ENCODE results near the gene SUSD1. TPM values are rescaled to one million over a fixed set of nuclear protein-coding genes. Genes with fewer than 3 reads are reported as not detected.

Gene SUSD1
- total and polyA plus RNA-seq, 9 of the 15 experiments (the other 6 are each of a cell fraction or from before 2014, with no cell fraction given), result 10.9 to 44.4 (median 36.1) TPM

DNA sequence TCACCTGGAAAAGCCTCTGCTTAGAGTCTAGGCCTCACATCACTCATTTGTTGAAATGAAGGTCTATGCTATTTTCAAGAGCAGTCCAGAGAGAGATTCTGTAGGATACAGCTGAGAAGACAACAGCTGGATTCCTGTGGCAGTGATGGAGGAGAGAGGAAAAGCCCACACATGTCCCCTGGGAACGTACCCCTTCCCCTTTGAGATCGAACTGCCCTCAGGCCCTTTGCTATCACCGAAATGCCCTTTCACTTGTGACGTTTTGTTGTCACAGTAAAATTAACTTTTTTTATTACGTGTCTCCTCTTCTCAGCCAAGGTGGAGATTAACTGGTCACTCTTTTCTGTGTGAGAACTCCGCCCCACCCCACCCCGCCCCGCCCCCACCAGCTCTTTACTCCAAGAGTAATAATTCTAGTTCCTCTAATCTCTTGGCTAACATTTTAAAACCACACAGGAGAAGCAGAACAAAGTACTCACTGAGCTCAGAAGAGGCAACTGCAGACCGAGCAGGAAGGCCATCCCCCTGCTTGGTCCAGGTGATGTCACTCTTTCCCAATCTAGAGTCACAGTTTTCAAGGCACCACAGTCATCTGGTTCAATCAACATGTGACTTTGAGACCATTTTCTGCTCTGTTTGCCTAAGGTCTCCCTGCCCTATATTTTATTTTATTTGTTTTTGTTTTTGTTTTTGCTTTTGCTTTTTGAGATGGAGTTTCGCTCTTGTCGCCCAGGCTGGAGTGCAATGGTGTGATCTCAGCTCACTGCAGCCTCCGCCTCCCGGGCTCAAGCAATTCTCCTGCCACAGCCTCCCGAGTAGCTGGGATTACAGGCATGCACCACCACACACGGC lies 105.6 kb downstream of the SUSD1 start (continued):
- no peak for TF ChIP-seq STAT5A (IDR thresholded peaks at IDR 0.05; ENCODE audit: borderline replicate concordance, low read length)
- peak; percentile 87 for TF ChIP-seq JUN (IDR thresholded peaks at IDR 0.05; ENCODE audit: borderline replicate concordance, low read depth, low read length)
- no peak for TF ChIP-seq JUN (CRISPR knock-in tag; IDR thresholded peaks at IDR 0.05; ENCODE audit: borderline replicate concordance)
- TF ChIP-seq ZNF133 (CRISPR knock-in tag; IDR thresholded peaks at IDR 0.05), result no peak
- no peak for TF ChIP-seq SPI1 (IDR thresholded peaks at IDR 0.05; ENCODE audit: borderline replicate concordance, low read depth, low read length)
- peak; percentile 47; the same call in 1 of the 2 replicates for TF ChIP-seq ZNF583 (CRISPR knock-in tag; IDR thresholded peaks at IDR 0.05)
- no peak for TF ChIP-seq ZNF561 (CRISPR knock-in tag; conservative IDR thresholded peaks at IDR 0.05)
- peak; percentile 62; the same call in 1 of the 2 replicates for TF ChIP-seq BACH1 (tag; IDR thresholded peaks at IDR 0.05)
- 0 out of 2 replicates have a peak, but pooled peaks have one; percentile 18 for TF ChIP-seq MECOM (CRISPR knock-in tag; IDR thresholded peaks at IDR 0.05)
- peak; percentile 69 for TF ChIP-seq CREM (IDR thresholded peaks at IDR 0.05; ENCODE audit: low read depth)
- no peak for TF ChIP-seq HOXB6 (CRISPR knock-in tag; IDR thresholded peaks at IDR 0.05; ENCODE audit: borderline replicate concordance)
- TF ChIP-seq CXXC5 (CRISPR knock-in tag; IDR thresholded peaks at IDR 0.05), result peak; percentile 49; the same call in 1 of the 2 replicates
- 0 out of 2 replicates have a peak, but pooled peaks have one; percentile 11 for TF ChIP-seq TCF3 (CRISPR knock-in tag; IDR thresholded peaks at IDR 0.05)
- TF ChIP-seq, protein P1, sequence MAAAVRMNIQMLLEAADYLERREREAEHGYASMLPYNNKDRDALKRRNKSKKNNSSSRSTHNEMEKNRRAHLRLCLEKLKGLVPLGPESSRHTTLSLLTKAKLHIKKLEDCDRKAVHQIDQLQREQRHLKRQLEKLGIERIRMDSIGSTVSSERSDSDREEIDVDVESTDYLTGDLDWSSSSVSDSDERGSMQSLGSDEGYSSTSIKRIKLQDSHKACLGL (CRISPR knock-in tag; IDR thresholded peaks at IDR 0.05; ENCODE audit: borderline replicate concordance, poor library complexity, severe bottlenecking), result no peak
- no peak for TF ChIP-seq ZNF696 (CRISPR knock-in tag; conservative IDR thresholded peaks at IDR 0.05)
- TF ChIP-seq HDAC8 (tag; IDR thresholded peaks at IDR 0.05), result no peak
- TF ChIP-seq TOE1 (IDR thresholded peaks at IDR 0.05; ENCODE audit: borderline replicate concordance), result no peak
- no peak for TF ChIP-seq TOE1 (CRISPR knock-in tag; IDR thresholded peaks at IDR 0.05; ENCODE audit: borderline replicate concordance, low read depth)
- TF ChIP-seq NFIX (CRISPR knock-in tag; IDR thresholded peaks at IDR 0.05; ENCODE audit: low read depth), result no peak
- TF ChIP-seq SMC3 (conservative IDR thresholded peaks at IDR 0.05; ENCODE audit: insufficient read depth, low read depth, low read length), result no peak
- TF ChIP-seq DDX20 (tag; IDR thresholded peaks at IDR 0.05; ENCODE audit: low read depth), result 0 out of 2 replicates have a peak, but pooled peaks have one; percentile 36
- TF ChIP-seq, protein P2, sequence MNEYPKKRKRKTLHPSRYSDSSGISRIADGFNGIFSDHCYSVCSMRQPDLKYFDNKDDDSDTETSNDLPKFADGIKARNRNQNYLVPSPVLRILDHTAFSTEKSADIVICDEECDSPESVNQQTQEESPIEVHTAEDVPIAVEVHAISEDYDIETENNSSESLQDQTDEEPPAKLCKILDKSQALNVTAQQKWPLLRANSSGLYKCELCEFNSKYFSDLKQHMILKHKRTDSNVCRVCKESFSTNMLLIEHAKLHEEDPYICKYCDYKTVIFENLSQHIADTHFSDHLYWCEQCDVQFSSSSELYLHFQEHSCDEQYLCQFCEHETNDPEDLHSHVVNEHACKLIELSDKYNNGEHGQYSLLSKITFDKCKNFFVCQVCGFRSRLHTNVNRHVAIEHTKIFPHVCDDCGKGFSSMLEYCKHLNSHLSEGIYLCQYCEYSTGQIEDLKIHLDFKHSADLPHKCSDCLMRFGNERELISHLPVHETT (CRISPR knock-in tag; conservative IDR thresholded peaks at IDR 0.05 in 1 of 2, IDR thresholded peaks at IDR 0.05 in 1 of 2), result peak in 1 of 2 experiments; percentile 53; a peak in 2 of 4 replicates
- no peak for TF ChIP-seq NR2C2 (CRISPR knock-in tag; IDR thresholded peaks at IDR 0.05)
- TF ChIP-seq NR2C2 (tag; IDR thresholded peaks at IDR 0.05), result peak; percentile 35; the same call in 1 of the 2 replicates
- peak; percentile 64 for TF ChIP-seq DPF2 (IDR thresholded peaks at IDR 0.05)
- TF ChIP-seq STAG1 (CRISPR knock-in tag; IDR thresholded peaks at IDR 0.05; ENCODE audit: borderline replicate concordance), result no peak

All from K562 (cell line).